HepG2 (cell line): Measurements from ENCODE around the gene SYNGR2. TPM values are rescaled to one million over a fixed set of nuclear protein-coding genes. Genes with fewer than 3 reads are reported as not detected.

ENCODE experiments used
- ATAC-seq: fragments of 200-7000 bp; cut with Tn5 transposase; 3 replicates; pipeline ENCODE4 v1.9.1; 2020; ENCODE audit warnings: mild to moderate bottlenecking, moderate library complexity
- BruUV-seq: library from RNA; stranded (reverse); fragments of 400-500 nt; replicated peaks from 2 replicates; lab custom pipeline; 2021; lab: Mats Ljungman, UMichigan
- CTCF ChIA-PET: fragments of 300-600 bp; formaldehyde crosslinking; extraction: SDS; loops from one replicate; lab custom pipeline; 2021; ENCODE audit warnings: low total read pairs, inconsistent platforms, low intra/inter-chr PET ratio; lab: Yijun Ruan, JAX
- POLR2A ChIA-PET: fragments of 350-600 bp; sonication (Branson Sonifier 250); formaldehyde crosslinking; loops from one replicate; lab custom pipeline; 2020; ENCODE audit warnings: antibody characterized with exemption, inconsistent platforms; lab: Yijun Ruan, JAX
- DNase-seq: peaks from one replicate; pipeline ENCODE4 v3.0.0-alpha.2; 2015; ENCODE audit warnings: low spot score
- FAIRE-seq: peaks from 3 replicates; lab custom pipeline; 2011; peaks lifted over from hg19 to GRCh38; lab: Jason Lieb, UNC
- H2AFZ ChIP-seq: one replicate; pipeline ENCODE4 v1.6.1; 2011; ENCODE audit warnings: low read length, inconsistent platforms
- H3K27ac ChIP-seq: fragments of 300-600 bp; 3 replicates; pipeline ENCODE4 v1.8.0; 2011; ENCODE audit warnings: mixed run types, mild to moderate bottlenecking, mixed read lengths, low read length, inconsistent platforms; ENCODE audit not compliant: insufficient read depth; ENCODE audit errors: extremely low read length
- H3K27me3 ChIP-seq, 2 experiments: fragments of 200-600 bp in 1 of 2; 2 replicates in 1 of 2; 3 replicates in 1 of 2; pipeline versions ENCODE4 v1.6.0 to v1.8.0; 2011; ENCODE audit warnings: low read length in 2 of 2, mild to moderate bottlenecking in 2 of 2, moderate library complexity in 2 of 2, inconsistent platforms in 1 of 2; ENCODE audit not compliant: insufficient read depth in 2 of 2, control insufficient read depth in 1 of 2
- H3K36me3 ChIP-seq, 2 experiments: fragments of 200-600 bp in 1 of 2; replicated peaks in 1 of 2; 2 replicates in 1 of 2; 3 replicates in 1 of 2; pipeline versions ENCODE4 v1.5.1 to v1.8.0; 2011; ENCODE audit warnings: low read length in 2 of 2, inconsistent platforms in 1 of 2; ENCODE audit not compliant: insufficient read depth in 2 of 2, control insufficient read depth in 1 of 2
- H3K4me1 ChIP-seq: 2 replicates; pipeline ENCODE4 v1.5.1; 2012; ENCODE audit warnings: low read length, inconsistent platforms; ENCODE audit not compliant: insufficient read depth
- H3K4me2 ChIP-seq: 2 replicates; pipeline ENCODE4 v1.6.0; 2011; ENCODE audit warnings: low read depth, low read length, inconsistent platforms
- H3K4me3 ChIP-seq, 3 experiments: fragments of 200-600 bp in 1 of 3; sonication (generic), shearing (Covaris generic) in 1 of 3; replicated peaks in 1 of 3; 2 replicates each; pipeline ENCODE4 v1.5.1; 2011 to 2016; ENCODE audit warnings: low read length in 3 of 3, inconsistent platforms in 2 of 3, low read depth in 2 of 3, mild to moderate bottlenecking in 2 of 3, control low read depth in 1 of 3, mixed read lengths in 1 of 3; ENCODE audit not compliant: insufficient read depth in 1 of 3
- H3K79me2 ChIP-seq: one replicate; pipeline ENCODE4 v1.6.1; 2011; ENCODE audit warnings: low read length, inconsistent platforms; ENCODE audit not compliant: insufficient read depth
- H3K9ac ChIP-seq: 2 replicates; pipeline ENCODE4 v1.6.0; 2011; ENCODE audit warnings: mild to moderate bottlenecking, low read depth, low read length, inconsistent platforms; ENCODE audit not compliant: insufficient read depth
- H3K9me3 ChIP-seq: 2 replicates; pipeline ENCODE4 v1.5.1; 2012; ENCODE audit warnings: mild to moderate bottlenecking, low read length
- H4K20me1 ChIP-seq: 2 replicates; pipeline ENCODE4 v1.6.0; 2011; ENCODE audit warnings: inconsistent platforms, mild to moderate bottlenecking, low read length, moderate library complexity; ENCODE audit not compliant: insufficient read depth
- ADNP ChIP-seq: sonication (generic); formaldehyde crosslinking; IDR thresholded peaks from 2 replicates; pipeline ENCODE4 v1.4.0; 2020; ENCODE audit warnings: missing genetic modification reagents
- CHD4 ChIP-seq: fragments of 200-600 bp; sonication (generic); IDR thresholded peaks from 2 replicates; pipeline ENCODE4 v1.7.0; 2017; ENCODE audit warnings: mild to moderate bottlenecking, low read length, borderline replicate concordance
- GABPA ChIP-seq, 2 experiments: IDR thresholded peaks; 2 replicates each; pipeline ENCODE4 v1.6.1; 2011 to 2016; ENCODE audit warnings: low read depth in 2 of 2, low read length in 1 of 2, missing biosample characterization in 1 of 2, missing genetic modification characterization in 1 of 2
- HOXA5 ChIP-seq: sonication (generic); formaldehyde crosslinking; IDR thresholded peaks from 2 replicates; pipeline ENCODE4 v1.4.0; 2020; ENCODE audit warnings: missing genetic modification reagents
- KDM1A ChIP-seq: IDR thresholded peaks from 2 replicates; pipeline ENCODE4 v1.6.1; 2016; ENCODE audit warnings: missing compliant biosample characterization
- MTA1 ChIP-seq: sonication (generic); formaldehyde crosslinking; IDR thresholded peaks from 2 replicates; pipeline ENCODE4 v1.4.0; 2020; ENCODE audit warnings: missing genetic modification reagents, mild to moderate bottlenecking, borderline replicate concordance
- NFIB ChIP-seq: sonication (generic); formaldehyde crosslinking; IDR thresholded peaks from 2 replicates; pipeline ENCODE4 v1.9.0; 2021; ENCODE audit warnings: missing genetic modification reagents, mild to moderate bottlenecking, borderline replicate concordance
- STAT5B ChIP-seq: sonication (generic); formaldehyde crosslinking; IDR thresholded peaks from 2 replicates; pipeline ENCODE4 v1.4.0; 2020; ENCODE audit warnings: missing genetic modification reagents
- TCF7L2 ChIP-seq: IDR thresholded peaks from 2 replicates; pipeline ENCODE4 v1.6.1; 2011; ENCODE audit warnings: mild to moderate bottlenecking, low read depth, low read length, moderate library complexity
- ZBTB7A ChIP-seq: sonication (generic); formaldehyde crosslinking; IDR thresholded peaks from 2 replicates; pipeline ENCODE4 v1.8.0; 2022; ENCODE audit warnings: mild to moderate bottlenecking, missing genetic modification reagents
- ZMYM2 ChIP-seq: sonication (generic); formaldehyde crosslinking; IDR thresholded peaks from 2 replicates; pipeline ENCODE4 v1.8.0; 2022; ENCODE audit warnings: mild to moderate bottlenecking, missing genetic modification reagents
- ZMYM3 ChIP-seq: sonication (generic); formaldehyde crosslinking; IDR thresholded peaks from 2 replicates; pipeline ENCODE4 v1.5.1; 2020; ENCODE audit warnings: mild to moderate bottlenecking, missing genetic modification reagents
- ZNF124 ChIP-seq: sonication (generic); formaldehyde crosslinking; IDR thresholded peaks from 2 replicates; pipeline ENCODE4 v1.4.0; 2020; ENCODE audit warnings: missing genetic modification reagents
- ZNF281 ChIP-seq: sonication (generic); formaldehyde crosslinking; IDR thresholded peaks from 2 replicates; pipeline ENCODE4 v1.4.0; 2020; ENCODE audit warnings: missing genetic modification reagents, borderline replicate concordance
- ZNF549 ChIP-seq: sonication (generic); formaldehyde crosslinking; IDR thresholded peaks from 2 replicates; pipeline ENCODE4 v1.5.0; 2020; ENCODE audit warnings: missing genetic modification reagents
- ZNF605 ChIP-seq: sonication (generic); formaldehyde crosslinking; IDR thresholded peaks from 2 replicates; pipeline ENCODE4 v1.8.0; 2022; ENCODE audit warnings: mild to moderate bottlenecking, missing genetic modification reagents
- ZNF629 ChIP-seq: sonication (generic); formaldehyde crosslinking; conservative IDR thresholded peaks from 2 replicates; pipeline ENCODE4 v1.5.0; 2020; ENCODE audit warnings: missing genetic modification reagents
- ZNF839 ChIP-seq: sonication (generic); formaldehyde crosslinking; IDR thresholded peaks from 2 replicates; pipeline ENCODE4 v1.4.0; 2020; ENCODE audit warnings: missing genetic modification reagents, mild to moderate bottlenecking, borderline replicate concordance
- ZNF883 ChIP-seq: sonication (generic); formaldehyde crosslinking; IDR thresholded peaks from 2 replicates; pipeline ENCODE4 v1.5.1; 2020; ENCODE audit warnings: mild to moderate bottlenecking, missing genetic modification reagents; ENCODE audit errors: not compliant biosample characterization
- WGBS: methylation state at CpG from one replicate; pipeline ENCODE4 v1.1.6; 2017; ENCODE audit warnings: low lambda C conversion rate; 5-methylcytosine and 5-hydroxymethylcytosine counted together
- in situ Hi-C: cut with HindIII; loops from 2 replicates; pipeline ENCODE4 v1.10.0; 2017; ENCODE audit warnings: low pct_unique_long_range_greater_than_20kb; ENCODE audit not compliant: extremely low pct_ligation_motif_present
- intact Hi-C: fragments of 100-400 bp; cut with micrococcal nuclease; formaldehyde crosslinking; loops from one replicate; pipeline ENCODE4 v1.10.0; 2022; ENCODE audit not compliant: unreplicated experiment
- polyA plus RNA-seq, 8 experiments: library from polyadenylated mRNA; depleted of rRNA in 3 of 8; stranded (reverse) in 7 of 8; unstranded in 1 of 8; fragments of >200 nt; fragmentation: Illumina TruSeq in 4 of 8; extraction: Trizol in 4 of 8; gene quantifications; 2 replicates each; pipeline versions ENCODE4 v1.2.1 to v1.2.3, GENCODE V29; 2011 to 2016; ENCODE audit warnings: low read depth in 4 of 8, missing spikeins in 1 of 8, mixed read lengths in 1 of 8; ENCODE audit not compliant: insufficient read depth in 1 of 8
- total RNA-seq, 5 experiments: library from RNA; depleted of rRNA; stranded (reverse); fragments of >200 nt; fragmentation: Illumina TruSeq; extraction: Trizol; gene quantifications; 2 replicates each; pipeline ENCODE4 v1.2.3, GENCODE V29; 2016; ENCODE audit warnings: low read depth in 1 of 5
- TF ChIP-seq, protein P1 (sequence below): sonication (generic); formaldehyde crosslinking; conservative IDR thresholded peaks from 2 replicates; pipeline ENCODE4 v1.8.1; 2023; ENCODE audit warnings: missing genetic modification reagents
- TF ChIP-seq, protein P2 (sequence below): sonication (generic); formaldehyde crosslinking; IDR thresholded peaks from 2 replicates; pipeline ENCODE4 v1.4.0; 2020; ENCODE audit warnings: missing genetic modification reagents

The SYNGR2 gene
- total and polyA plus RNA-seq, 2 of the 13 experiments (the other 11 are each of a cell fraction or from before 2014, with no cell fraction given), result 46.7 to 170 TPM

DNA sequence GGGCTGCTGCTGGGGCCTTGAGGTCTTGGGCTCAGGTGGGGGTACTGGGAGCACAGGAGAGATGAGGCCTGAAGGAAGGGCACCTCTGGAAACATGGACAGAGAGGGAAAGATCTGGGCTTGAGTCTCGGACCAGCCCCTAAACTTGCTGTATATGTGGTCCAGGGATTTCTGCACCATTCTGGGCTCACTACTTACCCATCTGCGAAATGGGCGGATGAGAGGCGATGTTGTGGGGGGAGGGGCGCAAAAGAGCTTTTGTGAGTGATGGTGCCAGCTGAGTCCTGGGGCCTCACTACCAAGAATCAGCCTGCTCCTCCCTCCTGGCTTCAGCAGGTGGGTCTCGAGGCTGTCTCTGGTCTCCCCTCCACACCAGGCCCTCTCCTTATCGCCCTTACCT is 21.9 kb upstream of the SYNGR2 start:
- Histone ChIP-seq H3K9ac (no peak overlapping the region), H3K4me1 (peaks cover 89% of the 10 kb centered on the region), H3K36me3 (no peaks in the 10 kb centered on the region), H3K4me3 (no peak overlapping the region; a peak in 1 of 6 replicates), H4K20me1 (no peaks in the 10 kb centered on the region), H3K4me2 (no peak overlapping the region), H3K9me3 (no peaks in the 10 kb centered on the region), H2AFZ (no peak overlapping the region), H3K27ac (no peak overlapping the region), H3K27me3 (peaks cover 8 to 24% of the 10 kb centered on the region in 2 experiments; a peak in 4 of 5 replicates), H3K79me2 (no peaks in the 10 kb centered on the region)
- intact Hi-C loops, result no loop called here
- 56% methylated on average over 7 of the region's 7 CpGs for WGBS
- ChIA-PET POLR2A (no interaction called here), CTCF (no interaction called here)
- DNase-seq, result no peak
- FAIRE-seq, result no peak
- in situ Hi-C loops, result no loop called here
- no peak for ATAC-seq
- no TSS peak for BruUV-seq
- TF ChIP-seq, protein P1, sequence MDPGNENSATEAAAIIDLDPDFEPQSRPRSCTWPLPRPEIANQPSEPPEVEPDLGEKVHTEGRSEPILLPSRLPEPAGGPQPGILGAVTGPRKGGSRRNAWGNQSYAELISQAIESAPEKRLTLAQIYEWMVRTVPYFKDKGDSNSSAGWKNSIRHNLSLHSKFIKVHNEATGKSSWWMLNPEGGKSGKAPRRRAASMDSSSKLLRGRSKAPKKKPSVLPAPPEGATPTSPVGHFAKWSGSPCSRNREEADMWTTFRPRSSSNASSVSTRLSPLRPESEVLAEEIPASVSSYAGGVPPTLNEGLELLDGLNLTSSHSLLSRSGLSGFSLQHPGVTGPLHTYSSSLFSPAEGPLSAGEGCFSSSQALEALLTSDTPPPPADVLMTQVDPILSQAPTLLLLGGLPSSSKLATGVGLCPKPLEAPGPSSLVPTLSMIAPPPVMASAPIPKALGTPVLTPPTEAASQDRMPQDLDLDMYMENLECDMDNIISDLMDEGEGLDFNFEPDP (CRISPR knock-in tag), result no peak
- TF ChIP-seq KDM1A (peak; percentile 58; the same call in 1 of the 2 replicates), ZMYM3 (CRISPR knock-in tag) (peak; percentile 96), ZNF629 (CRISPR knock-in tag) (peak; percentile 98), ZNF605 (CRISPR knock-in tag) (peak; percentile 37; the same call in 1 of the 2 replicates), TCF7L2 (no peak), ZMYM2 (CRISPR knock-in tag) (peak; percentile 73), ADNP (0 out of 2 replicates have a peak, but pooled peaks have one; percentile 42), ZBTB7A (peak; percentile 31; the same call in 1 of the 2 replicates), STAT5B (CRISPR knock-in tag) (no peak), ZNF281 (CRISPR knock-in tag) (0 out of 2 replicates have a peak, but pooled peaks have one; percentile 40), ZNF839 (CRISPR knock-in tag) (0 out of 2 replicates have a peak, but pooled peaks have one; percentile 26), MTA1 (no peak), ZNF883 (CRISPR knock-in tag) (peak; percentile 50), HOXA5 (CRISPR knock-in tag) (no peak), ZNF549 (CRISPR knock-in tag) (no peak), ZNF124 (CRISPR knock-in tag) (no peak), NFIB (CRISPR knock-in tag) (0 out of 2 replicates have a peak, but pooled peaks have one; percentile 50), GABPA (IDR thresholded peaks at IDR 0.05; ENCODE audit: low read depth, low read length) (no peak), GABPA (CRISPR knock-in tag; IDR thresholded peaks at IDR 0.05; ENCODE audit: low read depth) (no peak), CHD4 (peak; percentile 93)
- TF ChIP-seq, protein P2, sequence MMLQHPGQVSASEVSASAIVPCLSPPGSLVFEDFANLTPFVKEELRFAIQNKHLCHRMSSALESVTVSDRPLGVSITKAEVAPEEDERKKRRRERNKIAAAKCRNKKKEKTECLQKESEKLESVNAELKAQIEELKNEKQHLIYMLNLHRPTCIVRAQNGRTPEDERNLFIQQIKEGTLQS (CRISPR knock-in tag), result no peak
